IMR-90 (cell line): ENCODE results near the gene ELFN1. TPM values are rescaled to one million over a fixed set of nuclear protein-coding genes. Genes with fewer than 3 reads are reported as not detected.

Experiments
- ATAC-seq: fragments of 200-7000 bp; cut with Tn5 transposase; 2 replicates; pipeline ENCODE4 v1.9.1; 2020; ENCODE audit warnings: low read depth, mild to moderate bottlenecking, moderate library complexity
- BruUV-seq: library from RNA; stranded (reverse); fragments of 400-500 nt; replicated peaks from 2 replicates; lab custom pipeline; 2021; lab: Mats Ljungman, UMichigan
- CTCF ChIA-PET: fragments of 300-600 bp; formaldehyde crosslinking; extraction: SDS; loops from one replicate; lab custom pipeline; 2021; ENCODE audit warnings: antibody characterized with exemption; lab: Yijun Ruan, JAX
- POLR2A ChIA-PET: fragments of 300-600 bp; sonication (Branson Sonifier 250); formaldehyde crosslinking; loops from one replicate; lab custom pipeline; 2022; ENCODE audit warnings: antibody characterized with exemption; ENCODE audit not compliant: unreplicated experiment; lab: Charles Lee
- DNase-seq: peaks from one replicate; pipeline ENCODE4 v3.0.0; 2013
- H2AFZ ChIP-seq: replicated peaks from 2 replicates; pipeline ENCODE3; 2013; ENCODE audit warnings: low read length, mild to moderate bottlenecking; ENCODE audit not compliant: poor library complexity
- H2AK5ac ChIP-seq: 2 replicates; pipeline ENCODE4 v1.6.1; 2013; ENCODE audit warnings: low read depth, low read length, inconsistent platforms
- H2AK9ac ChIP-seq: replicated peaks from 2 replicates; pipeline ENCODE3; 2013; ENCODE audit warnings: mild to moderate bottlenecking, low read depth, low read length, moderate library complexity; ENCODE audit not compliant: poor library complexity
- H2BK120ac ChIP-seq: 2 replicates; pipeline ENCODE4 v1.6.1; 2013; ENCODE audit warnings: low read depth, low read length, inconsistent platforms
- H2BK15ac ChIP-seq: 3 replicates; pipeline ENCODE4 v1.6.1; 2013; ENCODE audit warnings: low read depth, low read length, inconsistent platforms
- H2BK20ac ChIP-seq: 2 replicates; pipeline ENCODE4 v1.6.1; 2013; ENCODE audit warnings: low read depth, mild to moderate bottlenecking, inconsistent platforms, low read length, moderate library complexity
- H2BK5ac ChIP-seq: 2 replicates; pipeline ENCODE4 v1.6.1; 2013; ENCODE audit warnings: mild to moderate bottlenecking, low read depth, low read length, inconsistent platforms; ENCODE audit not compliant: poor library complexity, severe bottlenecking
- H3K14ac ChIP-seq: replicated peaks from 2 replicates; pipeline ENCODE4 v1.6.1; 2013; ENCODE audit warnings: low read depth, low read length, inconsistent platforms
- H3K18ac ChIP-seq: 2 replicates; pipeline ENCODE4 v1.6.1; 2013; ENCODE audit warnings: low read depth, low read length, control low read depth
- H3K23ac ChIP-seq: 2 replicates; pipeline ENCODE4 v1.6.1; 2013; ENCODE audit warnings: low read depth, low read length, inconsistent platforms
- H3K27ac ChIP-seq: 2 replicates; pipeline ENCODE4 v1.5.1; 2013; ENCODE audit warnings: mild to moderate bottlenecking, control low read depth, low read length; ENCODE audit not compliant: insufficient read depth
- H3K27me3 ChIP-seq: 2 replicates; pipeline ENCODE4 v1.6.1; 2013; ENCODE audit warnings: low read length; ENCODE audit not compliant: control insufficient read depth, insufficient read depth
- H3K36me3 ChIP-seq: 2 replicates; pipeline ENCODE4 v1.6.1; 2013; ENCODE audit warnings: low read length, mixed read lengths; ENCODE audit not compliant: control insufficient read depth, insufficient read depth
- H3K4ac ChIP-seq: 2 replicates; pipeline ENCODE4 v1.6.1; 2013; ENCODE audit warnings: low read depth, low read length, inconsistent platforms
- H3K4me1 ChIP-seq: 2 replicates; pipeline ENCODE4 v1.6.1; 2013; ENCODE audit warnings: low read length, mixed read lengths; ENCODE audit not compliant: control insufficient read depth, insufficient read depth
- H3K4me2 ChIP-seq: 2 replicates; pipeline ENCODE4 v1.6.1; 2013; ENCODE audit warnings: low read depth, mild to moderate bottlenecking, control low read depth, low read length, moderate library complexity
- H3K4me3 ChIP-seq: 2 replicates; pipeline ENCODE4 v1.5.1; 2013; ENCODE audit warnings: low read depth, mild to moderate bottlenecking, control low read depth, low read length, moderate library complexity; ENCODE audit not compliant: insufficient read depth
- H3K56ac ChIP-seq: 2 replicates; pipeline ENCODE4 v1.6.1; 2013; ENCODE audit warnings: low read length, inconsistent platforms; ENCODE audit not compliant: insufficient read depth; ENCODE audit errors: extremely low read depth
- H3K79me1 ChIP-seq, 2 experiments: 2 replicates each; pipeline ENCODE4 v1.6.1; 2013; ENCODE audit warnings: low read length in 2 of 2, inconsistent platforms in 1 of 2, low read depth in 1 of 2
- H3K9ac ChIP-seq: 2 replicates; pipeline ENCODE4 v1.6.1; 2013; ENCODE audit warnings: low read depth, low read length, control low read depth
- H3K9me1 ChIP-seq: 2 replicates; pipeline ENCODE4 v1.6.1; 2013; ENCODE audit warnings: low read length, inconsistent platforms; ENCODE audit not compliant: insufficient read depth
- H3K9me3 ChIP-seq: 2 replicates; pipeline ENCODE4 v1.6.1; 2013; ENCODE audit warnings: low read length; ENCODE audit not compliant: control insufficient read depth, insufficient read depth
- H4K20me1 ChIP-seq: 2 replicates; pipeline ENCODE4 v1.6.1; 2013; ENCODE audit warnings: low read length, inconsistent platforms; ENCODE audit not compliant: insufficient read depth
- H4K5ac ChIP-seq: 2 replicates; pipeline ENCODE4 v1.6.1; 2013; ENCODE audit warnings: mild to moderate bottlenecking, low read depth, low read length, control low read depth
- H4K8ac ChIP-seq, 2 experiments: 2 replicates each; pipeline ENCODE4 v1.6.1; 2013; ENCODE audit warnings: low read depth in 2 of 2, low read length in 2 of 2, control low read depth in 1 of 2, inconsistent platforms in 1 of 2
- H4K91ac ChIP-seq: 2 replicates; pipeline ENCODE4 v1.6.1; 2013; ENCODE audit warnings: low read depth, low read length, inconsistent platforms; ENCODE audit not compliant: insufficient read depth
- CEBPB ChIP-seq: IDR thresholded peaks from 2 replicates; pipeline ENCODE4 v1.6.1; 2012; ENCODE audit warnings: low read depth, low read length, improper control_type of control experiment
- FOS ChIP-seq: fragments of 150-350 bp; IDR thresholded peaks from 2 replicates; pipeline ENCODE4 v1.6.1; 2016; ENCODE audit warnings: low read depth, low read length
- MAFK ChIP-seq: IDR thresholded peaks from 2 replicates; pipeline ENCODE4 v1.6.1; 2012; ENCODE audit warnings: low read depth, low read length, improper control_type of control experiment
- MAZ ChIP-seq: IDR thresholded peaks from 2 replicates; pipeline ENCODE4 v1.6.1; 2012; ENCODE audit warnings: low read depth, mild to moderate bottlenecking, low read length, improper control_type of control experiment, moderate library complexity, borderline replicate concordance
- NFE2L2 ChIP-seq: fragments of 150-350 bp; IDR thresholded peaks from 2 replicates; pipeline ENCODE4 v1.6.1; 2016; ENCODE audit warnings: low read depth, mild to moderate bottlenecking, low read length
- POLR2A ChIP-seq: IDR thresholded peaks from 2 replicates; pipeline ENCODE4 v1.6.1; 2012; ENCODE audit warnings: mild to moderate bottlenecking, low read depth, low read length
- RFX5 ChIP-seq: IDR thresholded peaks from 2 replicates; pipeline ENCODE4 v1.8.0; 2012; ENCODE audit warnings: low read depth, mild to moderate bottlenecking, low read length, moderate library complexity
- SMC3 ChIP-seq: fragments of 150-350 bp; IDR thresholded peaks from 2 replicates; pipeline ENCODE4 v1.6.1; 2016; ENCODE audit warnings: low read depth, mild to moderate bottlenecking, antibody characterized with exemption, low read length, moderate library complexity
- WGBS, 2 experiments: methylation state at CpG; one replicate each; pipeline versions ENCODE4 v1.1.5 to v1.1.7; 2013; ENCODE audit warnings: missing lambda C conversion rate in 2 of 2; ENCODE audit not compliant: insufficient read length in 1 of 2; ENCODE audit errors: extremely low coverage in 2 of 2; 5-methylcytosine and 5-hydroxymethylcytosine counted together
- dilution Hi-C: fragments of 300-500 bp; cut with HindIII; formaldehyde crosslinking; loops from one replicate; pipeline ENCODE4 v1.14.3; 2018; ENCODE audit warnings: low sequenced_read_pairs; ENCODE audit not compliant: unreplicated experiment
- in situ Hi-C: fragments of 300-500 bp; cut with MboI; formaldehyde crosslinking; loops from 3 replicates; pipeline ENCODE4 v1.14.3; 2019; ENCODE audit warnings: low sequenced_read_pairs, inconsistent platforms, mixed read lengths
- intact Hi-C: fragments of 100-400 bp; cut with micrococcal nuclease; formaldehyde crosslinking; loops from 2 replicates; pipeline ENCODE4 v1.10.0; 2022
- polyA plus RNA-seq, 3 experiments: library from polyadenylated mRNA; depleted of rRNA; stranded (reverse); fragments of >200 nt; gene quantifications; 2 replicates each; pipeline ENCODE4 v1.2.3, GENCODE V29; 2012; ENCODE audit warnings: low replicate concordance in 1 of 3
- total RNA-seq: library from RNA; depleted of rRNA; stranded (reverse); fragments of >200 nt; gene quantifications from 2 replicates; pipeline ENCODE4 v1.2.3, GENCODE V29; 2012
- TF ChIP-seq, protein P1 (sequence below): conservative IDR thresholded peaks from 2 replicates; pipeline ENCODE4 v1.5.1; 2012; ENCODE audit warnings: mild to moderate bottlenecking, low read depth, low read length, improper control_type of control experiment
- TF ChIP-seq, protein P2 (sequence below): fragments of 150-350 bp; IDR thresholded peaks from 2 replicates; pipeline ENCODE4 v1.6.1; 2016; ENCODE audit warnings: low read depth, mild to moderate bottlenecking, low read length, moderate library complexity, borderline replicate concordance

ELFN1 gene
- total and polyA plus RNA-seq, 2 of the 4 experiments (the other 2 are of a cell fraction), result 1.6 to 5.2 TPM

DNA sequence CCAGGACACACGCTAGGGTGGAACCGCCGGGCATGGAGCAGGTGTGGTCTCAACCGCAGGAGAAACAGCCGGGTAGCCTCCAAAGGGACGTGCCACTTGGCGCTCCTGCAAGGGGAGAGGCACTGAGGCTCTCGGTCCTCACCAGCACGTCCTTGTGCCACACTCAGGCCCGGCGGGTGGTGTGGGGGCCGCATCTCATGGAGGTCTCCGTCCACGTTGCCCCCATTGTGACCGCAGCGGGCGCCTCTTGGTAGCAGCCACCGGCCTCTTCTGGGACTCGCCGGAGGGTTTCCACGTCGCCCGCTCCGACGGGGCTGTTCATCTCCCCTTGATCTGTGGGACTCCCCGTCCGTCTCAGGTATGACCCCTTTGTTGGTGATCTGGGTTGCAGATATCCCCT is 49.2 kb upstream of the ELFN1 start (continued):
- no peak for TF ChIP-seq NFE2L2
- no peak for TF ChIP-seq RFX5
- no peak for TF ChIP-seq MAZ
- no peak for TF ChIP-seq POLR2A

DNA sequence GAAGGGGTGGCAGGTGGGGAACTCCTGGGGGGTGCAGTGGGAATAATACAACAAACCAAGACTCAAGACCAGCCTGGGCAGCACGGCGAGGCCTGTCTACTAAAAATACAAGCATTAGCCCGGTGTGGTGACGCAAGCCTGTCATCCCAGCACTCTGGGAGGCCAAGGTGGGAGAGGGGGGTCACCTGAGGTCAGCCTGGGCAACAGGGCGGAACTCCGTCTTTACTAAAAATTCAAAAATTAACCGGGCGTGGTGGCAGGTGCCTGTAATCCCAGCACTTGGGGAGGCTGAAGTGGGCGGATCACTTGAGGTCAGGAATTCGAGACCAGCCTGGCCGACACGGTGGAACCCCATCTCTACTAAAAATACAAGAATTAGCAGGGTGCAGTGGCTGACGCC is 48.4 kb upstream of the ELFN1 start:
- 87% methylated on average over 3 of the region's 13 CpGs; no CpG with 5 or more reads in 1 of the 2 experiments for WGBS, 2 experiments
- ATAC-seq (no peak), DNase-seq (no peak)
- BruUV-seq, result no TSS peak
- H3K4me3 ChIP-seq, result no peak overlapping the region
- no peak overlapping the region for H3K4me2 ChIP-seq
- TF ChIP-seq CEBPB (no peak), RFX5 (no peak), FOS (no peak), NFE2L2 (no peak), SMC3 (no peak), MAFK (no peak), MAZ (no peak)
- TF ChIP-seq, protein P1, sequence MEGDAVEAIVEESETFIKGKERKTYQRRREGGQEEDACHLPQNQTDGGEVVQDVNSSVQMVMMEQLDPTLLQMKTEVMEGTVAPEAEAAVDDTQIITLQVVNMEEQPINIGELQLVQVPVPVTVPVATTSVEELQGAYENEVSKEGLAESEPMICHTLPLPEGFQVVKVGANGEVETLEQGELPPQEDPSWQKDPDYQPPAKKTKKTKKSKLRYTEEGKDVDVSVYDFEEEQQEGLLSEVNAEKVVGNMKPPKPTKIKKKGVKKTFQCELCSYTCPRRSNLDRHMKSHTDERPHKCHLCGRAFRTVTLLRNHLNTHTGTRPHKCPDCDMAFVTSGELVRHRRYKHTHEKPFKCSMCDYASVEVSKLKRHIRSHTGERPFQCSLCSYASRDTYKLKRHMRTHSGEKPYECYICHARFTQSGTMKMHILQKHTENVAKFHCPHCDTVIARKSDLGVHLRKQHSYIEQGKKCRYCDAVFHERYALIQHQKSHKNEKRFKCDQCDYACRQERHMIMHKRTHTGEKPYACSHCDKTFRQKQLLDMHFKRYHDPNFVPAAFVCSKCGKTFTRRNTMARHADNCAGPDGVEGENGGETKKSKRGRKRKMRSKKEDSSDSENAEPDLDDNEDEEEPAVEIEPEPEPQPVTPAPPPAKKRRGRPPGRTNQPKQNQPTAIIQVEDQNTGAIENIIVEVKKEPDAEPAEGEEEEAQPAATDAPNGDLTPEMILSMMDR, result no peak
- TF ChIP-seq, protein P2, sequence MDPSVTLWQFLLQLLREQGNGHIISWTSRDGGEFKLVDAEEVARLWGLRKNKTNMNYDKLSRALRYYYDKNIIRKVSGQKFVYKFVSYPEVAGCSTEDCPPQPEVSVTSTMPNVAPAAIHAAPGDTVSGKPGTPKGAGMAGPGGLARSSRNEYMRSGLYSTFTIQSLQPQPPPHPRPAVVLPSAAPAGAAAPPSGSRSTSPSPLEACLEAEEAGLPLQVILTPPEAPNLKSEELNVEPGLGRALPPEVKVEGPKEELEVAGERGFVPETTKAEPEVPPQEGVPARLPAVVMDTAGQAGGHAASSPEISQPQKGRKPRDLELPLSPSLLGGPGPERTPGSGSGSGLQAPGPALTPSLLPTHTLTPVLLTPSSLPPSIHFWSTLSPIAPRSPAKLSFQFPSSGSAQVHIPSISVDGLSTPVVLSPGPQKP, result no peak
- no peaks in the 10 kb centered on the region for H3K36me3 ChIP-seq
- no peaks in the 10 kb centered on the region for H3K9me3 ChIP-seq
- H2BK5ac ChIP-seq, result no peak overlapping the region
- no peaks in the 10 kb centered on the region for H3K9me1 ChIP-seq
- H3K4ac ChIP-seq, result no peak overlapping the region
- ChIA-PET CTCF (no interaction called here), POLR2A (no interaction called here)
- no peak overlapping the region for H4K91ac ChIP-seq
- H2AK5ac ChIP-seq, result no peak overlapping the region
- no peak overlapping the region for H3K9ac ChIP-seq
- no peaks in the 10 kb centered on the region for H4K20me1 ChIP-seq
- H3K79me1 ChIP-seq, result no peaks in the 10 kb centered on the region
- H3K18ac ChIP-seq, result no peak overlapping the region
- H2BK120ac ChIP-seq, result no peak overlapping the region
- no peak overlapping the region for H4K5ac ChIP-seq
- no peak overlapping the region for H2AK9ac ChIP-seq
- dilution Hi-C loops (no loop called here), intact Hi-C loops (no loop called here), in situ Hi-C loops (no loop called here)
- no peak overlapping the region for H3K27ac ChIP-seq
- no peak overlapping the region for H2BK15ac ChIP-seq
- H3K4me1 ChIP-seq, result no peaks in the 10 kb centered on the region
- H3K27me3 ChIP-seq, result peaks cover 9% of the 10 kb centered on the region; the same call in 1 of the 2 replicates
- no peak overlapping the region for H3K56ac ChIP-seq
- no peak overlapping the region for H2BK20ac ChIP-seq
- no peak overlapping the region for H2AFZ ChIP-seq
- H3K14ac ChIP-seq, result no peak overlapping the region
- H3K23ac ChIP-seq, result no peak overlapping the region
- H4K8ac ChIP-seq, result no peak overlapping the region
